ENCODE results near the gene BCAR3.

- TF ChIP-seq, protein P1, sequence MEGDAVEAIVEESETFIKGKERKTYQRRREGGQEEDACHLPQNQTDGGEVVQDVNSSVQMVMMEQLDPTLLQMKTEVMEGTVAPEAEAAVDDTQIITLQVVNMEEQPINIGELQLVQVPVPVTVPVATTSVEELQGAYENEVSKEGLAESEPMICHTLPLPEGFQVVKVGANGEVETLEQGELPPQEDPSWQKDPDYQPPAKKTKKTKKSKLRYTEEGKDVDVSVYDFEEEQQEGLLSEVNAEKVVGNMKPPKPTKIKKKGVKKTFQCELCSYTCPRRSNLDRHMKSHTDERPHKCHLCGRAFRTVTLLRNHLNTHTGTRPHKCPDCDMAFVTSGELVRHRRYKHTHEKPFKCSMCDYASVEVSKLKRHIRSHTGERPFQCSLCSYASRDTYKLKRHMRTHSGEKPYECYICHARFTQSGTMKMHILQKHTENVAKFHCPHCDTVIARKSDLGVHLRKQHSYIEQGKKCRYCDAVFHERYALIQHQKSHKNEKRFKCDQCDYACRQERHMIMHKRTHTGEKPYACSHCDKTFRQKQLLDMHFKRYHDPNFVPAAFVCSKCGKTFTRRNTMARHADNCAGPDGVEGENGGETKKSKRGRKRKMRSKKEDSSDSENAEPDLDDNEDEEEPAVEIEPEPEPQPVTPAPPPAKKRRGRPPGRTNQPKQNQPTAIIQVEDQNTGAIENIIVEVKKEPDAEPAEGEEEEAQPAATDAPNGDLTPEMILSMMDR (IDR thresholded peaks at IDR 0.05) = no peak
- no peak for TF ChIP-seq EZH2phosphoT487 (IDR thresholded peaks at IDR 0.05)
- TF ChIP-seq EZH2 (IDR thresholded peaks at IDR 0.05) = no peak
These were observed 148.8 kb downstream of the BCAR3 start for GRCh38 chr1:93532780-93533378.
